Body of pancreas (tissue), 4 donors: ENCODE measurements around the gene KDM4B.

Experiments
- POLR2A ChIP-seq, 3 donors: fragments of 450-650 bp; IDR thresholded peaks; one replicate each; pipeline ENCODE4 v1.6.1; 2016; ENCODE audit warnings: antibody characterized with exemption in 3 of 3, mild to moderate bottlenecking in 2 of 3
- TF ChIP-seq, protein P1 (sequence below), 7 experiments: fragments of 450-650 bp in 4 of 7; fragments of 200-600 bp in 3 of 7; sonication (generic) in 3 of 7; IDR thresholded peaks; one replicate each; pipeline ENCODE4 v1.5.1; 2016 to 2019; ENCODE audit warnings: antibody characterized with exemption in 7 of 7

GRCh38 chr19:4996701-4997100 is 27.8 kb downstream of the KDM4B start:
- TF ChIP-seq, protein P1, sequence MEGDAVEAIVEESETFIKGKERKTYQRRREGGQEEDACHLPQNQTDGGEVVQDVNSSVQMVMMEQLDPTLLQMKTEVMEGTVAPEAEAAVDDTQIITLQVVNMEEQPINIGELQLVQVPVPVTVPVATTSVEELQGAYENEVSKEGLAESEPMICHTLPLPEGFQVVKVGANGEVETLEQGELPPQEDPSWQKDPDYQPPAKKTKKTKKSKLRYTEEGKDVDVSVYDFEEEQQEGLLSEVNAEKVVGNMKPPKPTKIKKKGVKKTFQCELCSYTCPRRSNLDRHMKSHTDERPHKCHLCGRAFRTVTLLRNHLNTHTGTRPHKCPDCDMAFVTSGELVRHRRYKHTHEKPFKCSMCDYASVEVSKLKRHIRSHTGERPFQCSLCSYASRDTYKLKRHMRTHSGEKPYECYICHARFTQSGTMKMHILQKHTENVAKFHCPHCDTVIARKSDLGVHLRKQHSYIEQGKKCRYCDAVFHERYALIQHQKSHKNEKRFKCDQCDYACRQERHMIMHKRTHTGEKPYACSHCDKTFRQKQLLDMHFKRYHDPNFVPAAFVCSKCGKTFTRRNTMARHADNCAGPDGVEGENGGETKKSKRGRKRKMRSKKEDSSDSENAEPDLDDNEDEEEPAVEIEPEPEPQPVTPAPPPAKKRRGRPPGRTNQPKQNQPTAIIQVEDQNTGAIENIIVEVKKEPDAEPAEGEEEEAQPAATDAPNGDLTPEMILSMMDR (IDR thresholded peaks at IDR 0.05), result no peak
- no peak for TF ChIP-seq POLR2A (IDR thresholded peaks at IDR 0.05)
